Skeletal muscle tissue (tissue), 4 donors: Measurements from ENCODE around the gene ASCC3. TPM values are rescaled to one million over a fixed set of nuclear protein-coding genes. Genes with fewer than 3 reads are reported as not detected.
"Not testable (repeated sequence)": the region's sequence is repeated elsewhere in the genome, so short reads cannot be mapped to it uniquely, and the experiment has no call there.

Source experiments
- H3K27ac ChIP-seq: one replicate; pipeline ENCODE4 v1.7.0; 2013; ENCODE audit warnings: mild to moderate bottlenecking, low read depth, low read length, inconsistent platforms
- H3K27me3 ChIP-seq, 3 donors: one replicate each; pipeline ENCODE4 v1.7.0; 2013; ENCODE audit warnings: low read length in 3 of 3; ENCODE audit not compliant: control insufficient read depth in 3 of 3, insufficient read depth in 3 of 3
- H3K36me3 ChIP-seq, 3 donors: one replicate each; pipeline ENCODE4 v1.7.0; 2013; ENCODE audit warnings: low read length in 3 of 3; ENCODE audit not compliant: control insufficient read depth in 3 of 3, insufficient read depth in 3 of 3
- H3K4me1 ChIP-seq, 3 donors: one replicate each; pipeline ENCODE4 v1.7.0; 2013; ENCODE audit warnings: low read length in 3 of 3, mild to moderate bottlenecking in 3 of 3; ENCODE audit not compliant: control insufficient read depth in 3 of 3, insufficient read depth in 3 of 3
- H3K4me3 ChIP-seq, 3 donors: one replicate each; pipeline ENCODE4 v1.7.0; 2013; ENCODE audit warnings: low read length in 3 of 3
- H3K9ac ChIP-seq, 3 donors: one replicate each; pipeline ENCODE4 v1.7.0; 2013; ENCODE audit warnings: low read length in 3 of 3, mild to moderate bottlenecking in 3 of 3, moderate library complexity in 2 of 3, low read depth in 1 of 3
- H3K9me3 ChIP-seq, 3 donors: one replicate each; pipeline ENCODE4 v1.7.0; 2013; ENCODE audit warnings: low read length in 3 of 3; ENCODE audit not compliant: control insufficient read depth in 3 of 3
- total RNA-seq: library from RNA; depleted of rRNA; stranded (reverse); fragments of >200 nt; gene quantifications from one replicate; pipeline ENCODE4 v1.2.3, GENCODE V29; 2014
- donor health status: Osteomylitis.

ASCC3 gene
- total RNA-seq, 1 donor from 2014 or later = 21.4 TPM

DNA sequence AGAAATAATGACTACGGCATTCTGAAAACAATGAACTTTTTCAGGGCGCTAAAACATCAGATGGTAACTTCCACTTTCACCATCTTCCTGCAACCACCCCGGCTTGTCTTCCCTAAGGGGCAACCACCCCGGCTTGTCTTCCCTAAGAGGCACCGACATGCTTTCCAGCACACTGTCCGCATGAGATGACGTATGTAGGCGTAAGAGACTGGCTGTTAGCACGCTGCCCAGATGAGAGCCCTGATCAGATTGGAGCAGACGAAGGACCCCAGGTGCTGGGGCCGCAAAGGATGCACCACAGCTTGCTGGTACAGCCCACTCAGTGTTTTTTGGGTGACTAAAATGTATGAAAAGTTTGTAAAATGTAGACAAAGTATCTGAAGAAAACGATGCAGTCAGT lies 29.3 kb downstream of the ASCC3 start:
- no peaks in the 10 kb centered on the region for H3K27me3 ChIP-seq
- peaks cover 0 to 1% (median 0%) of the 10 kb centered on the region in 3 donors for H3K36me3 ChIP-seq
- no peak overlapping the region for H3K9ac ChIP-seq
- peaks cover 0 to 2% (median 0%) of the 10 kb centered on the region in 3 donors for H3K9me3 ChIP-seq
- no peak overlapping the region for H3K4me3 ChIP-seq
- H3K27ac ChIP-seq = no peak overlapping the region
- H3K4me1 ChIP-seq = no peaks in the 10 kb centered on the region

DNA sequence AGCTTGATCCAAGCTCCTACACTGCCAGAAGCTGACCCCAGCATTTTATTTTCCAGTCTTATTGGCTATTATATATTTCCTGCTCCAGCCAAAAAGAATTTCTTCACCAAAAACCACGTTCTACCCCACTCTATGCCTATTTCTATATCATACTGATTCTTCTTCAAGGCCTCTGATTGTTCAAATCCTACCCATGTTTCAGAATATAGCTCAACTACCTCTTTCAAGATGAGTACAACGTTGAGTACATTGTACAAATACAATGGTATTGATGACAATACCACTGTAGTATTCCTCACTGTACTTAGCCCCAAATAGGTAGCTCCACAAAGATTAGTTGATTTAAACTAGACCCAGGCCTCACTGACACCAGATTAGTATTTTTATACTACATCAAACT lies 31.0 kb downstream of the ASCC3 start:
- Histone ChIP-seq H3K27ac (no peak overlapping the region), H3K9ac (no peak overlapping the region), H3K27me3 (no peaks in the 10 kb centered on the region), H3K4me1 (no peaks in the 10 kb centered on the region), H3K36me3 (no peaks in the 10 kb centered on the region), H3K9me3 (no peaks in the 10 kb centered on the region), H3K4me3 (no peak overlapping the region)

DNA sequence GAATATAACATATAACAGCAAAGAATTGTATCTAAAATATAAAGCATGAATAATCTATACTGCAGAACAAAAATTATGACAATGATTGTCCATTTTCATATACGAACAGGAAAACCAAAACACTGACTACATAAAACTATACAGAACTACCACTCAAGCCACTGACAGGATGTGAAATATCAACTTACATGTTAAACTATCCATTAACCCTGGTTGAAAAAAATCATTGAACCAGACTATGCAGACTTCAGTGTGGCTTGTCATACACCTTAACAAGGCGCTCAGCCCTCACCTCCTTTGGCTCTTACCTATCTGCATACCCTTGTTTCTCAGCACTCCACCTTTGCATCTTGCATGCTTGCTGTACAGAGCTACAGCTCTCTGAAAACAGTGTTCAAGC lies 34.9 kb downstream of the ASCC3 start:
- H3K27ac ChIP-seq = no peak overlapping the region
- no peaks in the 10 kb centered on the region for H3K36me3 ChIP-seq
- H3K9ac ChIP-seq = no peak overlapping the region
- H3K27me3 ChIP-seq = no peaks in the 10 kb centered on the region
- no peaks in the 10 kb centered on the region for H3K4me1 ChIP-seq
- H3K4me3 ChIP-seq = no peak overlapping the region
- H3K9me3 ChIP-seq = no peaks in the 10 kb centered on the region

- Histone ChIP-seq H3K36me3 (no peaks in the 10 kb centered on the region), H3K4me3 (no peak overlapping the region), H3K27me3 (no peaks in the 10 kb centered on the region), H3K9ac (no peak overlapping the region), H3K27ac (no peak overlapping the region), H3K9me3 (no peaks in the 10 kb centered on the region), H3K4me1 (no peaks in the 10 kb centered on the region)
Measured at GRCh38 chr6:100845676-100846075, 35.5 kb downstream of the ASCC3 start.

DNA sequence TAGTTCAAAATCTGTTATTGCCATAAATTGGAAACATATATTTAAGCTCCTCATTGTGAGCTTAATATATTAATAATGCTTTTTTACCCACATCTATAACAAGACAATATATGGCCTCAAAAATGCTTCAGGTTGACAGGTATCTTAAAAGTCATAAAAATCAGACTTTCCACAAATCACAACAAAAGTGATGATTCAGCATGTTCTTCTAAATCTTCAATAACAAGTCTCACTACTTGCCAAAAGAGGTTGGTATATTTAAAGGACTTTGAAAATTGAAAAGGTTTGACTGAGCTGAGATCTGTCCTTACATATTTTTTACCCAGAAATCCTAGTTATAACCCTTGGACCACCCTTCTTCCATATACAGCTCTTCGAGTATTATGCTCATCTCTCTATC lies 41.7 kb downstream of the ASCC3 start:
- no peak overlapping the region for H3K9ac ChIP-seq
- H3K36me3 ChIP-seq = no peaks in the 10 kb centered on the region
- H3K27ac ChIP-seq = no peak overlapping the region
- H3K4me3 ChIP-seq = no peak overlapping the region
- H3K27me3 ChIP-seq = no peaks in the 10 kb centered on the region
- no peaks in the 10 kb centered on the region for H3K4me1 ChIP-seq
- no peaks in the 10 kb centered on the region for H3K9me3 ChIP-seq

DNA sequence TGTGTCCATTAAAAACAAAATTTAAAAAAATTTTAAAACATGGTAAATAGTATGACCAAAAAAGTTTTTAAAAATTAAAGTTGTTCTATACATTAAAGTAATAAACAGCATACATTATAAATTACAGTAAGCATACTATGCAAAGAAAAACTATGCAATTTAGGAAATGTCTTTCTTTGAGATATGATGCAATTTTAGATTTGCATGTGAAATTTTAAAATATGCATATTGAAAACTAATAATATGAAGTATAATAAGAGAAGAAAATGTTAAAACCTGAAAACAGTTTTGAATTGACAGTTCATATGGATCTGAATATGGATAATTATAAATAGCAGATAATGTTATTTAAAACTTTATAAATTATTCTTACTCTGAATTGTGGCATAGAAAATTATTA lies 43.1 kb downstream of the ASCC3 start:
- no peak overlapping the region for H3K27ac ChIP-seq
- no peaks in the 10 kb centered on the region for H3K27me3 ChIP-seq
- no peak overlapping the region for H3K4me3 ChIP-seq
- no peaks in the 10 kb centered on the region for H3K9me3 ChIP-seq
- H3K36me3 ChIP-seq = no peaks in the 10 kb centered on the region
- no peak overlapping the region for H3K9ac ChIP-seq
- no peaks in the 10 kb centered on the region for H3K4me1 ChIP-seq

DNA sequence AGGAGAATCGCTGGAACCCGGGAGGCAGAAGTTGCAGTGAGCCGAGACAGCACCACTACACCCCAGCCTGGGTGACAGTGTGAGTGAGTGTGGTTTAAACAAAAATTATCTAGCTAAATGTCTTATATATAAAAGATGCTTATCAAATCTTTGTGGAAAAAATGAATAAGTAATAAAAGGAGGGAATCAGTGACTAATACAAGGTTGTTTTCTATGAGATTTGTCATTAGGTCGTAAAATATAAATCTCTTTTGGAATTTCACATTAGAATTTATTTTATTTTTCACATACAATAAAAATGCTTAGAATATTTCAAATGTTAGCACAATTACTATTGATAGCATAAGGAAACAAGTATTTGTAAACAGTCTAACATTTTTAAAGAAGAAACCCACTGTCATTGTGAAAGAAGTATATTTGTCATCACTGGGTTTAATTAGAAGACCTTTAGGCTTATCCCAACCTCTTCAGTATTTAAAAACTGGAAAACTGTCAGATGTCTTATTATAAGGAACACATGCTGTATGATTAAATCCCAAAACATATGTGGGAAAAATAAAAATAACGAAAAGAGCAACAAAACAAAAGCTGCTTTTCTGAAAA lies 47.1 kb downstream of the ASCC3 start:
- H3K27ac ChIP-seq = no peak overlapping the region
- no peaks in the 10 kb centered on the region for H3K27me3 ChIP-seq
- H3K4me1 ChIP-seq = no peaks in the 10 kb centered on the region
- H3K4me3 ChIP-seq = no peak overlapping the region
- H3K9me3 ChIP-seq = no peaks in the 10 kb centered on the region
- no peaks in the 10 kb centered on the region for H3K36me3 ChIP-seq
- no peak overlapping the region for H3K9ac ChIP-seq

- H3K4me1 ChIP-seq, H3K9me3 ChIP-seq, H3K4me3 ChIP-seq: not testable (repeated sequence)
Measured at GRCh38 chr6:100829077-100829595, 52.0 kb downstream of the ASCC3 start.

DNA sequence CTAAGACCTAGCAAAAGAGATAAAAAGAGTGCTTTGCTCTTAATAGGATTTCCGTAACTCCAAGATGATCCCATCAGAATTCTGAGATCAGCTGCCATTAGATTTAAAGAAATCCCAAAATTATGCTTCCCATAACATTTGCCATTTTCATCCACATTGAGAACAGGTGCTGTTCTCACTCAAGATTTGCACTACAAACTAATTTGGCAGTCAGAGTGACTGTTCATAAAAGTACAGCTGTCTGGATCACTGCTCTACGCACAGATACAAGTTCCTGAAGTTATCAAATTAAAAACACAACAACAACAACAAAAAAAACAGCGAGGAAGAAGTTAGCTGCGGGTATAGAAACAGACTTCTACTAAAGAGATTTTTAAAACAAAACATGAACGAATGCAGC lies 58.1 kb downstream of the ASCC3 start:
- H3K9me3 ChIP-seq = no peaks in the 10 kb centered on the region
- H3K27me3 ChIP-seq = no peaks in the 10 kb centered on the region
- H3K36me3 ChIP-seq = no peaks in the 10 kb centered on the region
- H3K27ac ChIP-seq = no peak overlapping the region
- H3K4me3 ChIP-seq = no peak overlapping the region
- H3K4me1 ChIP-seq = no peaks in the 10 kb centered on the region
- H3K9ac ChIP-seq = no peak overlapping the region

More at GRCh38 chr6:100829077-100829595, 52.0 kb downstream of the ASCC3 start:
- not testable (repeated sequence) for H3K27me3 ChIP-seq, H3K9ac ChIP-seq, H3K36me3 ChIP-seq, H3K27ac ChIP-seq

- no peaks in the 10 kb centered on the region for H3K9me3 ChIP-seq
- no peaks in the 10 kb centered on the region for H3K4me1 ChIP-seq
- H3K27ac ChIP-seq = no peak overlapping the region
- H3K27me3 ChIP-seq = no peaks in the 10 kb centered on the region
- H3K4me3 ChIP-seq = no peak overlapping the region
- H3K36me3 ChIP-seq = no peaks in the 10 kb centered on the region
- H3K9ac ChIP-seq = no peak overlapping the region
Measured at GRCh38 chr6:100818066-100818465, 63.1 kb downstream of the ASCC3 start.
